Activated CD4-positive, alpha-beta memory T cell treated with anti-CD3 and anti-CD28 coated beads, Interleukin-2, amount 10 ng/mL, durations not matched to agents 7 days and 5 days (primary cell): ENCODE data around the gene MACF1. TPM values are rescaled to one million over a fixed set of nuclear protein-coding genes. Genes with fewer than 3 reads are reported as not detected.

Experiments used
- CTCF ChIA-PET: fragments of 350-600 bp; sonication (Branson Sonifier 250); formaldehyde crosslinking; loops from one replicate; lab custom pipeline; 2021; ENCODE audit warnings: antibody characterized with exemption, inconsistent platforms; lab: Charles Lee
- POLR2A ChIA-PET: fragments of 350-600 bp; sonication (Branson Sonifier 250); formaldehyde crosslinking; loops from one replicate; lab custom pipeline; 2021; ENCODE audit warnings: antibody characterized with exemption; lab: Charles Lee
- DNase-seq: peaks from one replicate; pipeline ENCODE4 v3.0.0-alpha.2; 2020
- H3K27ac Mint-ChIP-seq: one replicate; pipeline ENCODE4 v1.8.0; 2021; ENCODE audit warnings: mild to moderate bottlenecking, mixed read lengths
- H3K27me3 Mint-ChIP-seq: one replicate; pipeline ENCODE4 v1.8.0; 2021; ENCODE audit warnings: mixed read lengths
- H3K36me3 Mint-ChIP-seq: one replicate; pipeline ENCODE4 v1.8.0; 2021; ENCODE audit warnings: low read depth, mixed read lengths
- H3K4me1 Mint-ChIP-seq: one replicate; pipeline ENCODE4 v1.8.0; 2021; ENCODE audit warnings: mixed read lengths
- H3K4me3 Mint-ChIP-seq: one replicate; pipeline ENCODE4 v1.8.0; 2021; ENCODE audit warnings: mild to moderate bottlenecking, mixed read lengths
- H3K9me3 Mint-ChIP-seq: one replicate; pipeline ENCODE4 v1.8.0; 2021; ENCODE audit warnings: mixed read lengths
- total RNA-seq, 2 experiments: library from RNA; stranded (reverse); gene quantifications; one replicate each; pipeline ENCODE4 v1.2.3, GENCODE V29; 2021

MACF1 gene
- total RNA-seq, 2 experiments from 2014 or later = 345 to 381 TPM

GRCh38 chr1:39422614-39423013 lies 218.1 kb downstream of the MACF1 start:
- Mint-ChIP-seq H3K36me3 (peaks cover 61% of the 10 kb centered on the region), H3K4me1 (peaks cover 13% of the 10 kb centered on the region), H3K27me3 (no peaks in the 10 kb centered on the region), H3K9me3 (no peaks in the 10 kb centered on the region), H3K4me3 (no peak overlapping the region), H3K27ac (peak overlapping the region; percentile 4)
- POLR2A ChIA-PET = no interaction called here
- CTCF ChIA-PET = no interaction called here
- DNase-seq = no peak

GRCh38 chr1:39425151-39425550 lies 220.7 kb downstream of the MACF1 start:
- CTCF ChIA-PET = interaction anchor here (0.8 to 2.8 kb wide), 7 partner anchors 13 to 234 kb away, joined by 3 to 17 read pairs (median 4); no protein-coding TSS in a partner anchor
- Mint-ChIP-seq H3K4me3 (no peak overlapping the region), H3K4me1 (peaks cover 13% of the 10 kb centered on the region), H3K9me3 (no peaks in the 10 kb centered on the region), H3K27ac (no peak overlapping the region), H3K36me3 (peaks cover 75% of the 10 kb centered on the region), H3K27me3 (no peaks in the 10 kb centered on the region)
- POLR2A ChIA-PET = interaction anchor here (1.1 kb wide), 1 partner anchor 10 kb away, joined by 3 read pairs; no protein-coding TSS in a partner anchor
- DNase-seq = no peak

- Mint-ChIP-seq H3K4me1 (peaks cover 13% of the 10 kb centered on the region), H3K36me3 (peaks cover 77% of the 10 kb centered on the region), H3K9me3 (no peaks in the 10 kb centered on the region), H3K27ac (no peak overlapping the region), H3K27me3 (no peaks in the 10 kb centered on the region), H3K4me3 (no peak overlapping the region)
- POLR2A ChIA-PET = interaction anchor here (1.1 kb wide), 1 partner anchor 11 kb away, joined by 3 read pairs; no protein-coding TSS in a partner anchor
- CTCF ChIA-PET = interaction anchor here (1.3 to 2.8 kb wide), 5 partner anchors 13 to 234 kb away, joined by 3 to 17 read pairs (median 5); no protein-coding TSS in a partner anchor
- DNase-seq = no peak
Measured at GRCh38 chr1:39425634-39426033, 221.1 kb downstream of the MACF1 start.

- Mint-ChIP-seq H3K36me3 (peaks cover 79% of the 10 kb centered on the region), H3K27ac (no peak overlapping the region)
- CTCF ChIA-PET = interaction anchor here (2.6 kb wide), 1 partner anchor 112 kb away, joined by 17 read pairs; no protein-coding TSS in a partner anchor
Measured at GRCh38 chr1:39426346-39426745, 221.9 kb downstream of the MACF1 start.

GRCh38 chr1:39427374-39427773 lies 222.9 kb downstream of the MACF1 start:
- Mint-ChIP-seq H3K9me3 (no peaks in the 10 kb centered on the region), H3K36me3 (peaks cover 83% of the 10 kb centered on the region), H3K27me3 (no peaks in the 10 kb centered on the region), H3K4me3 (no peak overlapping the region), H3K27ac (no peak overlapping the region), H3K4me1 (peaks cover 6% of the 10 kb centered on the region)
- ChIA-PET POLR2A (no interaction called here), CTCF (interaction anchor here (0.7 kb wide), 1 partner anchor 1474 kb away, joined by 4 read pairs; no protein-coding TSS in a partner anchor)
- no peak for DNase-seq

More at GRCh38 chr1:39426346-39426745, 221.9 kb downstream of the MACF1 start:
- H3K4me3 Mint-ChIP-seq = no peak overlapping the region
- POLR2A ChIA-PET = interaction anchor here (1.1 kb wide), 1 partner anchor 12 kb away, joined by 3 read pairs; no protein-coding TSS in a partner anchor
- H3K9me3 Mint-ChIP-seq = no peaks in the 10 kb centered on the region
- peaks cover 9% of the 10 kb centered on the region for H3K4me1 Mint-ChIP-seq
- DNase-seq = no peak
- no peaks in the 10 kb centered on the region for H3K27me3 Mint-ChIP-seq

- peaks cover 5% of the 10 kb centered on the region for H3K4me1 Mint-ChIP-seq
- no peak overlapping the region for H3K27ac Mint-ChIP-seq
- H3K36me3 Mint-ChIP-seq = peaks cover 83% of the 10 kb centered on the region
Measured at GRCh38 chr1:39427912-39428311, 223.4 kb downstream of the MACF1 start.

GRCh38 chr1:39431927-39432326 lies 227.4 kb downstream of the MACF1 start:
- H3K27ac Mint-ChIP-seq = no peak overlapping the region
- H3K9me3 Mint-ChIP-seq = no peaks in the 10 kb centered on the region
- no peak overlapping the region for H3K4me3 Mint-ChIP-seq
- ChIA-PET CTCF (interaction anchor here (1.3 kb wide), 1 partner anchor 21 kb away, joined by 4 read pairs; no protein-coding TSS in a partner anchor), POLR2A (no interaction called here)
- peaks cover 2% of the 10 kb centered on the region for H3K4me1 Mint-ChIP-seq
- H3K27me3 Mint-ChIP-seq = no peaks in the 10 kb centered on the region
- peaks cover 83% of the 10 kb centered on the region for H3K36me3 Mint-ChIP-seq
- DNase-seq = no peak

More at GRCh38 chr1:39427912-39428311, 223.4 kb downstream of the MACF1 start:
- POLR2A ChIA-PET = no interaction called here
- CTCF ChIA-PET = interaction anchor here (0.7 kb wide), 1 partner anchor 1473 kb away, joined by 4 read pairs; no protein-coding TSS in a partner anchor
- no peaks in the 10 kb centered on the region for H3K9me3 Mint-ChIP-seq
- no peak for DNase-seq
- H3K27me3 Mint-ChIP-seq = no peaks in the 10 kb centered on the region
- no peak overlapping the region for H3K4me3 Mint-ChIP-seq

- no peak for DNase-seq
- Mint-ChIP-seq H3K4me1 (peaks cover 2% of the 10 kb centered on the region), H3K9me3 (no peaks in the 10 kb centered on the region), H3K27me3 (no peaks in the 10 kb centered on the region), H3K4me3 (no peak overlapping the region), H3K36me3 (peaks cover 68% of the 10 kb centered on the region), H3K27ac (no peak overlapping the region)
- ChIA-PET CTCF (interaction anchor here (1.2 kb wide), 1 partner anchor 104 kb away, joined by 3 read pairs; no protein-coding TSS in a partner anchor), POLR2A (interaction anchor here (0.6 kb wide), 1 partner anchor 125 kb away, joined by 3 read pairs; no protein-coding TSS in a partner anchor)
Measured at GRCh38 chr1:39434797-39435395, 230.4 kb downstream of the MACF1 start.

- Mint-ChIP-seq H3K4me1 (peaks cover 2% of the 10 kb centered on the region), H3K27me3 (no peaks in the 10 kb centered on the region), H3K27ac (no peak overlapping the region), H3K36me3 (peaks cover 69% of the 10 kb centered on the region), H3K4me3 (no peak overlapping the region), H3K9me3 (no peaks in the 10 kb centered on the region)
- ChIA-PET CTCF (interaction anchor here (0.6 to 1.2 kb wide), 3 partner anchors 104 to 325 kb away, joined by 3 to 6 read pairs (median 5); no protein-coding TSS in a partner anchor), POLR2A (interaction anchor here (0.6 kb wide), 1 partner anchor 126 kb away, joined by 3 read pairs; no protein-coding TSS in a partner anchor)
- no peak for DNase-seq
Measured at GRCh38 chr1:39435597-39435996, 231.1 kb downstream of the MACF1 start.

- Mint-ChIP-seq H3K4me1 (peaks cover 2% of the 10 kb centered on the region), H3K27me3 (no peaks in the 10 kb centered on the region), H3K4me3 (no peak overlapping the region), H3K36me3 (peaks cover 66% of the 10 kb centered on the region), H3K9me3 (no peaks in the 10 kb centered on the region), H3K27ac (no peak overlapping the region)
- ChIA-PET CTCF (no interaction called here), POLR2A (no interaction called here)
- DNase-seq = no peak
Measured at GRCh38 chr1:39436842-39437241, 232.3 kb downstream of the MACF1 start.

- CTCF ChIA-PET = interaction anchor here (0.7 to 1.0 kb wide), 2 partner anchors 27 to 101 kb away, joined by 3 to 4 read pairs; no protein-coding TSS in a partner anchor
- H3K27me3 Mint-ChIP-seq = no peaks in the 10 kb centered on the region
- POLR2A ChIA-PET = interaction anchor here (0.5 to 1.9 kb wide), 2 partner anchors 8 to 331 kb away, joined by 3 to 4 read pairs; no protein-coding TSS in a partner anchor
- no peak overlapping the region for H3K4me3 Mint-ChIP-seq
- H3K27ac Mint-ChIP-seq = no peak overlapping the region
- no peak for DNase-seq
- H3K4me1 Mint-ChIP-seq = peaks cover 2% of the 10 kb centered on the region
- H3K36me3 Mint-ChIP-seq = peaks cover 66% of the 10 kb centered on the region
- H3K9me3 Mint-ChIP-seq = no peaks in the 10 kb centered on the region
Measured at GRCh38 chr1:39438042-39438441, 233.5 kb downstream of the MACF1 start.

- Mint-ChIP-seq H3K36me3 (peaks cover 73% of the 10 kb centered on the region), H3K4me3 (no peak overlapping the region), H3K4me1 (no peaks in the 10 kb centered on the region), H3K27me3 (no peaks in the 10 kb centered on the region), H3K27ac (no peak overlapping the region), H3K9me3 (no peaks in the 10 kb centered on the region)
- POLR2A ChIA-PET = no interaction called here
- CTCF ChIA-PET = no interaction called here
- no peak for DNase-seq
Measured at GRCh38 chr1:39440856-39441255, 236.4 kb downstream of the MACF1 start.

GRCh38 chr1:39441797-39442196 lies 237.3 kb downstream of the MACF1 start:
- DNase-seq = no peak
- CTCF ChIA-PET = interaction anchor here (1.4 kb wide), 1 partner anchor 99 kb away, joined by 3 read pairs; no protein-coding TSS in a partner anchor
- Mint-ChIP-seq H3K27me3 (no peaks in the 10 kb centered on the region), H3K9me3 (no peaks in the 10 kb centered on the region), H3K4me1 (no peaks in the 10 kb centered on the region), H3K4me3 (no peak overlapping the region), H3K27ac (no peak overlapping the region), H3K36me3 (peaks cover 69% of the 10 kb centered on the region)
- POLR2A ChIA-PET = interaction anchor here (1.7 kb wide), 1 partner anchor 11 kb away, joined by 4 read pairs; no protein-coding TSS in a partner anchor
